Aorta (tissue), 5 donors: ENCODE data around the gene SEMA5A. TPM values are rescaled to one million over a fixed set of nuclear protein-coding genes. Genes with fewer than 3 reads are reported as not detected.

ENCODE experiments used
- ATAC-seq: fragments of 200-7000 bp; cut with Tn5 transposase; one replicate; pipeline ENCODE4 v1.9.1; 2022; ENCODE audit warnings: moderate library complexity; ENCODE audit not compliant: low FRiP score
- DNase-seq, 2 donors: peaks; one replicate each; pipeline ENCODE4 v3.0.0-alpha.2; 2020
- H3K27ac ChIP-seq, 2 donors: one replicate each; pipeline ENCODE4 v1.5.1; 2013; ENCODE audit warnings: low read length in 2 of 2, mild to moderate bottlenecking in 2 of 2, moderate library complexity in 2 of 2, control low read depth in 1 of 2, inconsistent platforms in 1 of 2, low read depth in 1 of 2
- H3K27me3 ChIP-seq, 2 donors: one replicate each; pipeline ENCODE4 v1.6.1; 2013; ENCODE audit warnings: control low read depth in 1 of 2, low read length in 1 of 2, mild to moderate bottlenecking in 1 of 2, moderate library complexity in 1 of 2; ENCODE audit not compliant: insufficient read depth in 2 of 2, control insufficient read depth in 1 of 2
- H3K36me3 ChIP-seq, 2 donors: one replicate each; pipeline ENCODE4 v1.6.1; 2013; ENCODE audit warnings: control low read depth in 1 of 2, low read length in 1 of 2, mild to moderate bottlenecking in 1 of 2; ENCODE audit not compliant: insufficient read depth in 2 of 2, control insufficient read depth in 1 of 2
- H3K4me1 ChIP-seq, 2 donors: one replicate each; pipeline ENCODE4 v1.6.1; 2013; ENCODE audit warnings: low read length in 2 of 2, control low read depth in 1 of 2, mild to moderate bottlenecking in 1 of 2, moderate library complexity in 1 of 2; ENCODE audit not compliant: insufficient read depth in 2 of 2, control insufficient read depth in 1 of 2
- H3K4me3 ChIP-seq, 2 donors: one replicate each; pipeline ENCODE4 v1.5.1; 2013; ENCODE audit warnings: low read length in 2 of 2, control low read depth in 1 of 2, mild to moderate bottlenecking in 1 of 2
- H3K9me3 ChIP-seq: one replicate; pipeline ENCODE4 v1.6.1; 2013; ENCODE audit warnings: mild to moderate bottlenecking, low read length; ENCODE audit not compliant: control insufficient read depth
- WGBS, 2 donors: extraction: QIAGEN DNeasy Blood & Tissue Kit; methylation state at CpG; one replicate each; pipeline ENCODE4 v1.1.7; 2013; 5-methylcytosine and 5-hydroxymethylcytosine counted together
- intact Hi-C, 2 donors: fragments of 100-400 bp; cut with DNase I; formaldehyde crosslinking; loops; one replicate each; pipeline versions ENCODE4 v1.14.2 to v1.15.0; 2022
- polyA plus RNA-seq, 2 donors: library from polyadenylated mRNA; stranded (reverse); fragments of 200-250 nt; gene quantifications; one replicate each; pipeline ENCODE4 v1.2.3, GENCODE V29; 2013
- total RNA-seq, 2 donors: library from RNA; stranded (reverse); fragmentation: NEBNext Ultra II Directional; extraction: Animal tissue kit (Norgen Biotek cat#: 25700); gene quantifications; one replicate each; pipeline ENCODE4 v1.2.1, GENCODE V29; 2021
- donor health status: healthy with polysubstance abuse.
- donor health status: Bipolar disorder and iron deficiency.
- donor health status: DM: no; HTN: no; CAD: no.
- donor health status: DM: no; HTN: no; CAD: no.
- donor health status: DM: yes; HTN: yes; CAD: no.

Gene SEMA5A
- total and polyA plus RNA-seq, 4 donors = 1.8 to 21.8 (median 12.7) TPM

DNA sequence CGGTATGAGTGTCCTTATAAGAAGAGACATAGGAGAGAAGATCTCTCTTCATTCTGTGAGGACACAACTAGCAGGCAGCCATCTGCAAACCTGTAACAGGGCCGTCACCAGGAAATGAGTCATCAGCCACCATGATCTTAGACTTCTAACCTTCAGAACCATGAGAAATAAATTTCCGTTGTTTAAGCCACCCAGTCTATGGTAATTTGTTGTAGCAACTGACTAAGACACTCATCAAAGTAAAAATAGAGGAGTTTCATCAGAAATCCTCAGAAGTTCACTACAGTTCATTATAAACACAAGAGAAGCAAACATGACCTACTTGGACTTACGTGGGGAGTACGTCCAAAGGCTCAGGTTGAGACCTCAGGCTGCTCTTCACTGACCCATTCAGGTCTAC is 357.7 kb downstream of the SEMA5A start:
- no peaks in the 10 kb centered on the region for H3K27me3 ChIP-seq
- ATAC-seq (no peak), DNase-seq (no peak)
- no peaks in the 10 kb centered on the region for H3K4me1 ChIP-seq
- 80 to 88% methylated on average over 5 of the region's 5 CpGs for whole genome bisulfite sequencing, 2 donors
- H3K27ac ChIP-seq = no peak overlapping the region
- no peak overlapping the region for H3K4me3 ChIP-seq
- H3K36me3 ChIP-seq = peaks cover 0 to 2% of the 10 kb centered on the region in 2 donors
- no peaks in the 10 kb centered on the region for H3K9me3 ChIP-seq
- intact Hi-C loops = no loop called here

DNA sequence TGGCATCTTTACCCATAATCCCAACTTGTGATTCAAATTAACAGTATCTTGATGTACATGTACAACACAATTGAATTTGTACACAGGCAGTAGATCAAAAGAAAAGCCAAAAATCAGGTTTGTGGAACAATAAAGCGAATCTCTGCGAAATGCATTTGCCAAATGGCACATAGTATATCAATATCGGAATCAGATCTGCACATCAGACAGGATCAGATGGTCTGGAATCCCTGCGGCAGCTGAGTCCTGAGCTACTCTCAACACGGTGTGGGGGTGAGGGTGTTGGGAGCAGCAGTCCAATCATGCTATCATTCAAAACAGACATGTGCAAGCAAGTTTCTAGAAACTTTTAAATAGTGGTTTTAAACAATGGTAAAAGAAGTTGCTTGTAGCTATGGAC is 358.3 kb downstream of the SEMA5A start:
- intact Hi-C loops = no loop called here
- no peak for ATAC-seq

GRCh38 chr5:9186069-9186468 is 359.8 kb downstream of the SEMA5A start:
- ATAC-seq (no peak), DNase-seq (no peak)
- no peaks in the 10 kb centered on the region for H3K4me1 ChIP-seq
- no peaks in the 10 kb centered on the region for H3K27me3 ChIP-seq
- peaks cover 0 to 2% of the 10 kb centered on the region in 2 donors for H3K36me3 ChIP-seq
- intact Hi-C loops = no loop called here
- H3K4me3 ChIP-seq = no peak overlapping the region
- H3K9me3 ChIP-seq = no peaks in the 10 kb centered on the region
- 80 to 85% methylated on average over 1 of the region's 1 CpG for WGBS, 2 donors
- no peak overlapping the region for H3K27ac ChIP-seq

More for the DNA sequence above, 358.3 kb downstream of the SEMA5A start:
- DNase-seq = no peak
- Histone ChIP-seq H3K4me1 (no peaks in the 10 kb centered on the region), H3K27ac (no peak overlapping the region), H3K9me3 (no peaks in the 10 kb centered on the region), H3K4me3 (no peak overlapping the region), H3K36me3 (peaks cover 0 to 2% of the 10 kb centered on the region in 2 donors), H3K27me3 (no peaks in the 10 kb centered on the region)
- WGBS, 2 donors = 96% methylated on average over 5 of the region's 5 CpGs

- Histone ChIP-seq H3K4me3 (no peak overlapping the region), H3K4me1 (no peaks in the 10 kb centered on the region), H3K36me3 (peaks cover 0 to 2% of the 10 kb centered on the region in 2 donors), H3K9me3 (no peaks in the 10 kb centered on the region), H3K27me3 (no peaks in the 10 kb centered on the region), H3K27ac (no peak overlapping the region)
- intact Hi-C loops = no loop called here
- DNase-seq = no peak
- no peak for ATAC-seq
Measured at GRCh38 chr5:9183992-9184391, 361.9 kb downstream of the SEMA5A start.

- no peak for ATAC-seq
- 91% methylated on average over 11 of the region's 11 CpGs for WGBS, 2 donors
- DNase-seq = no peak
Measured at GRCh38 chr5:9182899-9183695, 362.8 kb downstream of the SEMA5A start.

GRCh38 chr5:9176641-9177040 is 369.2 kb downstream of the SEMA5A start:
- no peak overlapping the region for H3K27ac ChIP-seq
- intact Hi-C loops = no loop called here
- no peak overlapping the region for H3K4me3 ChIP-seq

More at GRCh38 chr5:9182899-9183695, 362.8 kb downstream of the SEMA5A start:
- Histone ChIP-seq H3K4me3 (no peak overlapping the region), H3K36me3 (peaks cover 0 to 2% of the 10 kb centered on the region in 2 donors), H3K27me3 (no peaks in the 10 kb centered on the region), H3K4me1 (no peaks in the 10 kb centered on the region), H3K27ac (no peak overlapping the region), H3K9me3 (no peaks in the 10 kb centered on the region)
- intact Hi-C loops = no loop called here

DNA sequence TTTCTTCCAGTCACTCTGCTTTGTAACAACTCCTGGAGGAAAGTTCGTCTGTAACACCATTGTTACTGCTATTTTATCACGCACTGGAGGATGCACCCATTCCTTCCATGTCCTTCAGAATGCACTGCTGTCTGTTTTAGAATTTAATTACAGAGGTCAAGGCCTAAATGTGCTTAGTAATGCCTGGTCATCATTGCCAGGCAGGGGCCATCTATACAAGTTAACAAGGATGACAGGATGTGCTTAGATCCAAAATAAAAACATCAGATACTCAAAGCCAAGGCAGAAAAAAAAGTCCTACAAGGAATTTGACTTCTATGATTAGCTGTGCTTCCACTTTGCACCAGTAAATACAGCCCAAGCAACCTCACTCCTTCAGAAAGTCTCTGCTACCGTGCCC is 371.4 kb downstream of the SEMA5A start:
- 87 to 91% methylated on average over 3 of the region's 3 CpGs for WGBS, 2 donors
- Histone ChIP-seq H3K27ac (no peak overlapping the region), H3K4me1 (no peaks in the 10 kb centered on the region), H3K9me3 (no peaks in the 10 kb centered on the region), H3K36me3 (no peaks in the 10 kb centered on the region), H3K4me3 (no peak overlapping the region), H3K27me3 (no peaks in the 10 kb centered on the region)
- ATAC-seq (no peak), DNase-seq (no peak)
- intact Hi-C loops = no loop called here

More at GRCh38 chr5:9176641-9177040, 369.2 kb downstream of the SEMA5A start:
- Histone ChIP-seq H3K36me3 (no peaks in the 10 kb centered on the region), H3K9me3 (no peaks in the 10 kb centered on the region), H3K4me1 (no peaks in the 10 kb centered on the region), H3K27me3 (no peaks in the 10 kb centered on the region)
- ATAC-seq (no peak), DNase-seq (no peak)

DNA sequence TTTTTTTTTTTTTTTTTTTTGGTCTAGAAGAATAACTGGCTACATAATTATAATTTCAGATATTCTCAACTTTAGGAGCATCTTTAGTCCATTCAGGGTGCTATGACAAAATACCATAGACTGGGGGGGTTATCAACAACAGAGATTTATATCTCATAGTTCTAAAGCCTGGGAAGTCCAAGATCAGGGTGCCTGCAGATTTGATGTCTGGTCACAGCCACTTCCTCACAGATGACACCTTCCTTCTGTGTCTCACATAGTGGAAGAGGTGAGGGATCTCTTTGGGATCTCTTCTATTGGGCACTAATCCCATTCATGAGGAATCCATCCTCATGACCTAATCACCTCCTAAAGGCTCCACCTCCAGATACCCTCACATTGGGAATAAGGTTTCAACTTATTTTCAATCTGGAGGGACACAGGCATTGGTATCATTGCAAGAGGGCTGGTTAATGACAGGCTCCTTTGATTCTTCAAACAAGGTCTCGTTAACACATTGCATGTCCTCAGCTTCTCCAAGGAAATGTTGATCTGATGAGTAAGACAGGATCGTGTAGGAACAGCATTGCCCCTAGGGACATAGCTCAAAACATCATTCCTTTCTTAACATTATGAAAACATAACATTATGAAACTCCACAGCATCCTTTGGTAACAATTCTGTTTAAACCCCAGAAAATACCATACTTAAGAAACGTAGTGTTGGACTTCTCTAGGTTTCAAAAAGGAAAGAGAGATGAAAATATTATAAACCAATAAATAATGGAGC is 372.4 kb downstream of the SEMA5A start:
- no peak for ATAC-seq

DNA sequence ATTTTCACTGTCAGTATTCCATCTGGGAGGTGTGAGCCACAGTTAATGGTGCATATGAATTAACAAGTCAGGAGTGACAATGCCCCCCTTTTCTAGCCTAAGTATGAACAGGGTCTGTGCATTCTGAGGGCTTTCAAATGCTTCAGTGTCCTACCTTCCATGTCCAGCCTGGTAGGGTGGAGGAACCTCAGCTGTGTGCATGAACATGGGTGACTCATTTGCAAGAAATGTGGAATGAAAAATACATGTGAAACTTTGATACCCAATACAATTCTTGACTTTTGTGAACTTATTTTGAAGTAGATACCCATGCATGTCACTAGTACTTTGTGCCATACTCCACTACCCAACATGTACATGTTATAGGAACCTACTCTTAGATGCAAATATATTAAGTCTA is 375.8 kb downstream of the SEMA5A start:
- ATAC-seq = no peak
- DNase-seq = no peak
- intact Hi-C loops = no loop called here
- Histone ChIP-seq H3K27me3 (no peaks in the 10 kb centered on the region), H3K36me3 (no peaks in the 10 kb centered on the region), H3K27ac (no peak overlapping the region), H3K9me3 (no peaks in the 10 kb centered on the region), H3K4me3 (no peak overlapping the region), H3K4me1 (no peaks in the 10 kb centered on the region)

More for the DNA sequence above, 372.4 kb downstream of the SEMA5A start:
- Histone ChIP-seq H3K27ac (no peak overlapping the region), H3K4me1 (no peaks in the 10 kb centered on the region), H3K27me3 (no peaks in the 10 kb centered on the region), H3K9me3 (no peaks in the 10 kb centered on the region), H3K4me3 (no peak overlapping the region), H3K36me3 (no peaks in the 10 kb centered on the region)
- WGBS, 2 donors = 28 to 35% methylated on average over 3 of the region's 3 CpGs
- DNase-seq = no peak
- intact Hi-C loops = no loop called here
